ENCODE measurements around the gene PDIA6. TPM values are rescaled to one million over a fixed set of nuclear protein-coding genes. Genes with fewer than 3 reads are reported as not detected.

Gene PDIA6
- total and polyA plus RNA-seq, 10 of the 15 experiments (the other 5 are each of a cell fraction or from before 2014, with no cell fraction given), result 148 to 526 (median 209) TPM

- no peak overlapping the region for H2AFZ ChIP-seq (ENCODE audit: control insufficient read depth, low read depth, low read length)
- peak overlapping the region; percentile 73 for H3K4me2 ChIP-seq (ENCODE audit: control insufficient read depth, insufficient read depth)
- FAIRE-seq (no peak), ATAC-seq (no peak), DNase-seq (ENCODE audit: low read depth, low spot score) (no peak)
- 0 out of 2 replicates have a peak, but pooled peaks cover 4% of the 10 kb centered on the region for H4K20me1 ChIP-seq (ENCODE audit: control insufficient read depth, insufficient read depth)
- CTCF ChIA-PET, result interaction anchor here (0.9 kb wide), 1 partner anchor 20 kb away, joined by 4 read pairs; no protein-coding TSS in a partner anchor
- TF ChIP-seq EP300 (IDR thresholded peaks at IDR 0.05; ENCODE audit: borderline replicate concordance in 1 of 2, control insufficient read depth in 1 of 2, low read depth in 2 of 2, low read length in 2 of 2) (no peak), TCF3 (IDR thresholded peaks at IDR 0.05; ENCODE audit: borderline replicate concordance, insufficient read depth, low read depth, low read length) (no peak), BCL11A (IDR thresholded peaks at IDR 0.05; ENCODE audit: low read depth, low read length) (no peak), E4F1 (IDR thresholded peaks at IDR 0.05; ENCODE audit: borderline replicate concordance, partially characterized antibody) (no peak), ATF2 (IDR thresholded peaks at IDR 0.05; ENCODE audit: low read length) (no peak)
- peak overlapping the region; percentile 85 for H3K27ac ChIP-seq (ENCODE audit: control insufficient read depth, insufficient read depth)
- no peaks in the 10 kb centered on the region; a peak in 1 of 4 replicates for H3K27me3 ChIP-seq (replicated peaks in 1 of 2; ENCODE audit: control insufficient read depth in 2 of 2, insufficient read depth in 2 of 2, low read length in 1 of 2)
- SMC1A ChIA-PET (ENCODE audit: uncharacterized antibody, unreplicated experiment), result interaction anchor here (0.9 to 1.1 kb wide), 2 partner anchors 11 to 18 kb away, joined by 3 read pairs; no protein-coding TSS in a partner anchor
- H3K79me2 ChIP-seq (ENCODE audit: control insufficient read depth, insufficient read depth, low read length), result peaks cover 60% of the 10 kb centered on the region
- intact Hi-C loops (cut with micrococcal nuclease; ENCODE audit: unreplicated experiment), result loop anchor here (2.0 to 10.0 kb wide), 3 partner anchors 19 to 933 kb away; partner anchors contain the start of genes LPIN1 and ODC1
- in situ Hi-C loops (cut with MboI), result no loop called here
- WGBS (ENCODE audit: insufficient coverage, insufficient replicate concordance, low lambda C conversion rate, missing lambda C conversion rate), result 0% methylated on average over 14 of the region's 14 CpGs
- peaks cover 3% of the 10 kb centered on the region for H3K4me1 ChIP-seq (ENCODE audit: control insufficient read depth, insufficient read depth, low read length)
- BruUV-seq (replicated peaks), result no TSS peak
- H3K4me3 ChIP-seq, result peak overlapping the region; percentile 90
- H3K9ac ChIP-seq (ENCODE audit: control insufficient read depth, insufficient read depth, low read length), result peak overlapping the region; percentile 90
- POLR2A ChIA-PET, result interaction anchor here (0.5 to 1.8 kb wide), 4 partner anchors 20 to 123 kb away, joined by 3 to 7 read pairs (median 6); no protein-coding TSS in a partner anchor
- RAD21 ChIA-PET (ENCODE audit: unreplicated experiment), result interaction anchor here (1.3 to 2.0 kb wide), 2 partner anchors 67 to 123 kb away, joined by 6 to 9 read pairs; no protein-coding TSS in a partner anchor
- H3K9me3 ChIP-seq (replicated peaks; ENCODE audit: control insufficient read depth, insufficient read depth, low read length), result no peaks in the 10 kb centered on the region
- 0 out of 4 replicates have a peak, but pooled peaks cover 0 to 3% of the 10 kb centered on the region in 2 experiments for H3K36me3 ChIP-seq (ENCODE audit: control insufficient read depth in 2 of 2, insufficient read depth in 2 of 2, low read length in 1 of 2)
Measured at GRCh38 chr2:10811517-10811916, 1.1 kb downstream of the PDIA6 start.

Measured in GM12878 (cell line).